Measurements from ENCODE around the gene DTWD1. TPM values are rescaled to one million over a fixed set of nuclear protein-coding genes. Genes with fewer than 3 reads are reported as not detected.

DTWD1 gene
- total RNA-seq, 6 donors from 2014 or later = 4.1 to 32.2 (median 18.7) TPM

DNA sequence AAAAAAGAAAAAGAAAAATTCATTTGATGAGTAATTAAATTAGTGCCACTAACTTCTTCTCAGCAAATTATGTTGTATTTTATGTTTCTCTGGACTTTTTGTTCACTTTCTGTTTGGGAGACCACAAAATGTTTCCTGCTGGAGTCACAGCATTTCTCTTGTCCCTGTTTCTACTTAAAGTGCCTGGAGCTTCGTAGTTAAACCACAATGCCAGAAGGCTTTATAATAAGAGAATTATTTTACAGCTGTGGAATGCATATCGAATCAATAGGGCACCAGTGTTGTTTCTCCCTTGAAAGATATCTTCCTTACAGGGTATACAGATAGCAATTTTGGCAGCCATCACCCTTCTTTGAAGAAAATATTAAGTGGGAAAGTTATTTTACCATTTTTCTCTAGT is 3.2 kb downstream of the DTWD1 start:
- ATAC-seq (ENCODE audit: low FRiP score in 2 of 2) (no peak), DNase-seq (no peak)
- H3K4me1 ChIP-seq = peaks cover 10 to 23% (median 19%) of the 10 kb centered on the region in 4 donors
- H3K27ac ChIP-seq = no peak overlapping the region
- peaks cover 3 to 30% (median 11%) of the 10 kb centered on the region in 4 donors for H3K36me3 ChIP-seq
- H3K27me3 ChIP-seq = no peaks in the 10 kb centered on the region
- no peak overlapping the region for H3K4me3 ChIP-seq
- WGBS, 2 donors = 71 to 74% methylated on average over 2 of the region's 2 CpGs
- TF ChIP-seq EP300 (IDR thresholded peaks at IDR 0.05) (no peak), POLR2AphosphoS5 (IDR thresholded peaks at IDR 0.05) (no peak), POLR2A (IDR thresholded peaks at IDR 0.05) (no peak)
- TF ChIP-seq, protein P1, sequence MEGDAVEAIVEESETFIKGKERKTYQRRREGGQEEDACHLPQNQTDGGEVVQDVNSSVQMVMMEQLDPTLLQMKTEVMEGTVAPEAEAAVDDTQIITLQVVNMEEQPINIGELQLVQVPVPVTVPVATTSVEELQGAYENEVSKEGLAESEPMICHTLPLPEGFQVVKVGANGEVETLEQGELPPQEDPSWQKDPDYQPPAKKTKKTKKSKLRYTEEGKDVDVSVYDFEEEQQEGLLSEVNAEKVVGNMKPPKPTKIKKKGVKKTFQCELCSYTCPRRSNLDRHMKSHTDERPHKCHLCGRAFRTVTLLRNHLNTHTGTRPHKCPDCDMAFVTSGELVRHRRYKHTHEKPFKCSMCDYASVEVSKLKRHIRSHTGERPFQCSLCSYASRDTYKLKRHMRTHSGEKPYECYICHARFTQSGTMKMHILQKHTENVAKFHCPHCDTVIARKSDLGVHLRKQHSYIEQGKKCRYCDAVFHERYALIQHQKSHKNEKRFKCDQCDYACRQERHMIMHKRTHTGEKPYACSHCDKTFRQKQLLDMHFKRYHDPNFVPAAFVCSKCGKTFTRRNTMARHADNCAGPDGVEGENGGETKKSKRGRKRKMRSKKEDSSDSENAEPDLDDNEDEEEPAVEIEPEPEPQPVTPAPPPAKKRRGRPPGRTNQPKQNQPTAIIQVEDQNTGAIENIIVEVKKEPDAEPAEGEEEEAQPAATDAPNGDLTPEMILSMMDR (IDR thresholded peaks at IDR 0.05) = no peak
- peaks cover 0 to 8% (median 6%) of the 10 kb centered on the region in 4 donors for H3K9me3 ChIP-seq

DNA sequence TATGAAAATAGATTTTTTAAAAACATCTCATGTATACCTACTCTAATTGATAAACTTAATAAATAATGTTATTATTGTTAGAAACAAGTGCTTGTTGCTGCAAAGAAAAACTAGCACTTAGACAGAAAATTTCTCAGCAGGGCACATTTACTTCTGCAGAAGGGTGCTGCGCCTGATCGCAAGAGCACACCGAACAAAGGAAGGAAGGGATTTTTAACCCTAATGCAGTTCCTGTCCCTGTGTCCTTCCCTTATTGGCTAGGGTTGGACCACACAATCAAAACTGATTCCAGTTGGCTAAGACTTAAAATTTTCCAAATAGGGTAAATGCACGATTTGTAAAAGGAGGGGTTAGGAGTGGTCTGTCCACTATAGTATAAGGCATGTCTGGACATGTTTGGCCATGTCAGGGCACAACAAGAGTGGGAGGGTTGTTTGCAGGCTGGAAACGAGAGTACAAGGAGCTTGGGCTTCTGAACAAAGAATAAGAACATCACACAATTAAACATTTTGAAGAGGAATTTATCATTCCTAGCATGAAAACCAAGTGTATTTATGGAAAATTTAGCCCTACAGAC is 4.7 kb downstream of the DTWD1 start:
- Histone ChIP-seq H3K27me3 (no peaks in the 10 kb centered on the region), H3K9me3 (peaks cover 0 to 8% (median 6%) of the 10 kb centered on the region in 4 donors), H3K27ac (no peak overlapping the region), H3K36me3 (peaks cover 3 to 33% (median 11%) of the 10 kb centered on the region in 4 donors), H3K4me1 (peaks cover 7 to 23% (median 12%) of the 10 kb centered on the region in 4 donors), H3K4me3 (no peak overlapping the region)
- ATAC-seq (ENCODE audit: low FRiP score in 2 of 2) = no peak
- TF ChIP-seq POLR2AphosphoS5 (IDR thresholded peaks at IDR 0.05) = no peak
- 96 to 97% methylated on average over 5 of the region's 5 CpGs for WGBS, 2 donors
- DNase-seq = no peak

GRCh38 chr15:49627407-49627877 is 6.6 kb downstream of the DTWD1 start:
- H3K9me3 ChIP-seq = peaks cover 0 to 8% (median 6%) of the 10 kb centered on the region in 4 donors
- DNase-seq (no peak), ATAC-seq (ENCODE audit: low FRiP score in 2 of 2) (no peak)
- no peak overlapping the region for H3K27ac ChIP-seq
- no peak overlapping the region for H3K4me3 ChIP-seq
- no peaks in the 10 kb centered on the region for H3K27me3 ChIP-seq
- TF ChIP-seq, protein P1 (IDR thresholded peaks at IDR 0.05) = no peak
- TF ChIP-seq EP300 (IDR thresholded peaks at IDR 0.05) = no peak
- no peak for TF ChIP-seq POLR2AphosphoS5 (IDR thresholded peaks at IDR 0.05)
- no peak for TF ChIP-seq POLR2A (IDR thresholded peaks at IDR 0.05)
- peaks cover 3 to 33% (median 11%) of the 10 kb centered on the region in 4 donors for H3K36me3 ChIP-seq
- WGBS, 2 donors = 74 to 79% methylated on average over 1 of the region's 1 CpG
- H3K4me1 ChIP-seq = peaks cover 0 to 16% (median 4%) of the 10 kb centered on the region in 4 donors

DNA sequence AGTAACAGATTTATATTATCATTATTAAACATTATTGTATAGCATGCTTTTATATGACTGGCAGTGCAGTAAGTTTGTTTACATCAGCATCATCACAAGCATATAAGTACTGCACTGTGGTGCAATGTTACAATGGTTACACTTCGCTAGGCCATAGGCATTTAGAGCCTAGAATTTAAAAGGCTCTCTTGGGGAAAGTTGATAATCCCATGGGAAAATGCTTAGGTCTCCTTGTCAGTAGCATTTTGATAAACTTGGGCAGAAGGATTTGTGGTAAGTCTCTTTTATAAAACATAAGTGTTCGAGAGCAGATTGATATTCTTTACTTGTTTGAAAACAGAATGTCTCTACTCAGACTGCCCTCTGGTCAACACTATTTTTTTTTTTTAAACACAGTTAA is 7.5 kb downstream of the DTWD1 start:
- ATAC-seq (ENCODE audit: low FRiP score in 2 of 2) = no peak
- 95 to 96% methylated on average over 2 of the region's 2 CpGs for WGBS, 2 donors
- TF ChIP-seq, protein P1 (IDR thresholded peaks at IDR 0.05) = no peak
- TF ChIP-seq POLR2AphosphoS5 (IDR thresholded peaks at IDR 0.05) (no peak), POLR2A (IDR thresholded peaks at IDR 0.05) (no peak), EP300 (IDR thresholded peaks at IDR 0.05) (no peak)

GRCh38 chr15:49637857-49638256 is 17.0 kb downstream of the DTWD1 start:
- Histone ChIP-seq H3K27ac (no peak overlapping the region), H3K36me3 (peaks cover 4 to 35% (median 10%) of the 10 kb centered on the region in 4 donors), H3K4me3 (no peak overlapping the region), H3K4me1 (no peaks in the 10 kb centered on the region), H3K9me3 (no peaks in the 10 kb centered on the region), H3K27me3 (no peaks in the 10 kb centered on the region)
- no peak for DNase-seq
- 91 to 93% methylated on average over 4 of the region's 4 CpGs for WGBS, 2 donors
- no peak for ATAC-seq (ENCODE audit: low FRiP score in 2 of 2)
- TF ChIP-seq POLR2AphosphoS5 (IDR thresholded peaks at IDR 0.05) = no peak
- no peak for TF ChIP-seq POLR2A (IDR thresholded peaks at IDR 0.05)
- no peak for TF ChIP-seq EP300 (IDR thresholded peaks at IDR 0.05)
- TF ChIP-seq, protein P1 (IDR thresholded peaks at IDR 0.05) = no peak

More for the DNA sequence above, 7.5 kb downstream of the DTWD1 start:
- DNase-seq = no peak
- H3K9me3 ChIP-seq = peaks cover 0 to 8% (median 6%) of the 10 kb centered on the region in 4 donors
- H3K27ac ChIP-seq = no peak overlapping the region
- H3K4me1 ChIP-seq = peaks cover 0 to 7% (median 0%) of the 10 kb centered on the region in 4 donors
- no peak overlapping the region for H3K4me3 ChIP-seq
- H3K27me3 ChIP-seq = no peaks in the 10 kb centered on the region
- peaks cover 3 to 34% (median 11%) of the 10 kb centered on the region in 4 donors for H3K36me3 ChIP-seq
